H1 (cell line): Measurements from ENCODE around the gene BUB1B. TPM values are rescaled to one million over a fixed set of nuclear protein-coding genes. Genes with fewer than 3 reads are reported as not detected.

Experiments used
- CTCF ChIA-PET: fragments of 300-600 bp; sonication (Branson Sonifier 250); formaldehyde crosslinking; loops from one replicate; lab custom pipeline; 2021; ENCODE audit not compliant: partially characterized antibody; lab: Charles Lee
- POLR2A ChIA-PET: fragments of 300-600 bp; sonication (Branson Sonifier 250); formaldehyde crosslinking; loops from one replicate; lab custom pipeline; 2021; ENCODE audit warnings: inconsistent platforms; ENCODE audit not compliant: partially characterized antibody; lab: Charles Lee
- DNase-seq, 2 experiments: peaks; one replicate each; pipeline versions ENCODE4 v3.0.0 to v3.0.0-alpha.2; 2010 to 2022; ENCODE audit warnings: low spot score in 2 of 2, low read depth in 1 of 2, mixed read lengths in 1 of 2
- FAIRE-seq: peaks from 2 replicates; lab custom pipeline; 2011; peaks lifted over from hg19 to GRCh38; lab: Jason Lieb, UNC
- H2AFZ ChIP-seq: 2 replicates; pipeline ENCODE4 v1.8.1; 2012; ENCODE audit warnings: low read length, inconsistent platforms
- H2AK5ac ChIP-seq: 2 replicates; pipeline ENCODE4 v1.6.1; 2013; ENCODE audit warnings: low read depth, low read length
- H2BK120ac ChIP-seq: replicated peaks from 2 replicates; pipeline ENCODE3; 2013; ENCODE audit warnings: low read depth, low read length, inconsistent platforms
- H2BK12ac ChIP-seq: 2 replicates; pipeline ENCODE4 v1.6.1; 2013; ENCODE audit warnings: low read depth, low read length
- H2BK15ac ChIP-seq: 2 replicates; pipeline ENCODE4 v1.6.1; 2013; ENCODE audit warnings: low read length
- H2BK20ac ChIP-seq: 2 replicates; pipeline ENCODE4 v1.6.1; 2013; ENCODE audit warnings: low read length
- H2BK5ac ChIP-seq: 2 replicates; pipeline ENCODE4 v1.6.1; 2013; ENCODE audit warnings: low read depth, low read length
- H3K14ac ChIP-seq: 2 replicates; pipeline ENCODE4 v1.6.1; 2013; ENCODE audit warnings: inconsistent platforms; ENCODE audit not compliant: insufficient read length
- H3K18ac ChIP-seq: 2 replicates; pipeline ENCODE4 v1.6.1; 2013; ENCODE audit warnings: low read length; ENCODE audit errors: extremely low read depth
- H3K23ac ChIP-seq: 2 replicates; pipeline ENCODE4 v1.6.1; 2013; ENCODE audit warnings: inconsistent platforms; ENCODE audit not compliant: insufficient read length
- H3K23me2 ChIP-seq: 2 replicates; pipeline ENCODE4 v1.6.1; 2013; ENCODE audit warnings: low read depth, low read length
- H3K27ac ChIP-seq: 2 replicates; pipeline ENCODE4 v1.6.1; 2011; ENCODE audit warnings: low read depth, low read length, inconsistent platforms
- H3K27me3 ChIP-seq, 4 experiments: replicated peaks in 1 of 4; 1 replicate in 1 of 4; 2 replicates in 3 of 4; pipeline versions ENCODE4 v1.6.1 to v1.8.1; 2011 to 2013; ENCODE audit warnings: low read length in 3 of 4, mild to moderate bottlenecking in 3 of 4, inconsistent platforms in 2 of 4, mixed read lengths in 2 of 4, moderate library complexity in 1 of 4; ENCODE audit not compliant: control insufficient read depth in 3 of 4, insufficient read depth in 3 of 4; ENCODE audit errors: extremely low read depth in 1 of 4
- H3K36me3 ChIP-seq, 4 experiments: 2 replicates each; pipeline versions ENCODE4 v1.6.1 to v1.8.1; 2011 to 2013; ENCODE audit warnings: mild to moderate bottlenecking in 4 of 4, low read length in 3 of 4, moderate library complexity in 2 of 4, control low read depth in 1 of 4, inconsistent platforms in 1 of 4; ENCODE audit not compliant: insufficient read depth in 4 of 4, control insufficient read depth in 2 of 4
- H3K4ac ChIP-seq: replicated peaks from 2 replicates; pipeline ENCODE3; 2013; ENCODE audit warnings: low read length, low read depth, mixed read lengths, inconsistent platforms; ENCODE audit not compliant: insufficient read length
- H3K4me1 ChIP-seq, 4 experiments: replicated peaks in 1 of 4; 1 replicate in 1 of 4; 2 replicates in 3 of 4; pipeline versions ENCODE4 v1.6.1 to v1.8.1; 2011 to 2013; ENCODE audit warnings: low read length in 3 of 4, inconsistent platforms in 2 of 4, mixed read lengths in 1 of 4; ENCODE audit not compliant: insufficient read depth in 4 of 4, control insufficient read depth in 3 of 4
- H3K4me2 ChIP-seq, 2 experiments: 2 replicates each; pipeline versions ENCODE4 v1.6.1 to v1.8.1; 2011 to 2013; ENCODE audit warnings: low read depth in 2 of 2, low read length in 2 of 2, control low read depth in 1 of 2, inconsistent platforms in 1 of 2, mild to moderate bottlenecking in 1 of 2; ENCODE audit not compliant: insufficient read depth in 1 of 2
- H3K4me3 ChIP-seq, 4 experiments: fragments of 200-600, 300-600 bp in 1 of 4; sonication (generic), shearing (Covaris generic), sonication (Bioruptor Twin) in 1 of 4; 2 replicates each; pipeline versions ENCODE4 v1.5.1 to v1.8.1; 2011 to 2016; ENCODE audit warnings: low read length in 4 of 4, low read depth in 3 of 4, control low read depth in 2 of 4, inconsistent platforms in 2 of 4, mild to moderate bottlenecking in 2 of 4, mixed read lengths in 1 of 4, moderate library complexity in 1 of 4; ENCODE audit not compliant: insufficient read depth in 2 of 4; ENCODE audit errors: extremely low read depth in 1 of 4
- H3K56ac ChIP-seq: replicated peaks from 2 replicates; pipeline ENCODE3; 2013; ENCODE audit warnings: low read depth, mild to moderate bottlenecking, mixed read lengths, low read length, inconsistent platforms; ENCODE audit not compliant: insufficient read length
- H3K79me1 ChIP-seq: 2 replicates; pipeline ENCODE4 v1.6.1; 2013; ENCODE audit warnings: low read depth, low read length, control low read depth
- H3K79me2 ChIP-seq, 2 experiments: 2 replicates each; pipeline versions ENCODE4 v1.6.1 to v1.8.1; 2012 to 2013; ENCODE audit warnings: low read length in 2 of 2, mild to moderate bottlenecking in 2 of 2, inconsistent platforms in 1 of 2; ENCODE audit not compliant: insufficient read depth in 2 of 2, control insufficient read depth in 1 of 2
- H3K9ac ChIP-seq, 4 experiments: replicated peaks in 1 of 4; 1 replicate in 1 of 4; 2 replicates in 3 of 4; pipeline versions ENCODE4 v1.6.1 to v1.8.1; 2011 to 2013; ENCODE audit warnings: low read depth in 3 of 4, low read length in 3 of 4, control low read depth in 2 of 4, mild to moderate bottlenecking in 2 of 4, moderate library complexity in 2 of 4, inconsistent platforms in 1 of 4; ENCODE audit errors: extremely low read depth in 1 of 4
- H3K9me3 ChIP-seq, 2 experiments: 2 replicates each; pipeline versions ENCODE4 v1.6.1 to v1.8.1; 2012 to 2013; ENCODE audit warnings: mild to moderate bottlenecking in 2 of 2, moderate library complexity in 2 of 2, control low read depth in 1 of 2, inconsistent platforms in 1 of 2, low read depth in 1 of 2, low read length in 1 of 2, mixed read lengths in 1 of 2; ENCODE audit not compliant: insufficient read depth in 2 of 2
- H4K20me1 ChIP-seq, 2 experiments: replicated peaks in 1 of 2; 2 replicates each; pipeline versions ENCODE3 to v1.8.1; 2011 to 2013; ENCODE audit warnings: inconsistent platforms in 2 of 2, low read length in 2 of 2, mild to moderate bottlenecking in 1 of 2; ENCODE audit not compliant: insufficient read depth in 2 of 2, control insufficient read depth in 1 of 2
- H4K5ac ChIP-seq: 2 replicates; pipeline ENCODE4 v1.6.1; 2013; ENCODE audit warnings: low read length, low read depth, mixed read lengths, inconsistent platforms; ENCODE audit not compliant: insufficient read length
- H4K8ac ChIP-seq: 2 replicates; pipeline ENCODE4 v1.8.0; 2013; ENCODE audit warnings: mild to moderate bottlenecking, moderate library complexity, low read length, inconsistent platforms; ENCODE audit not compliant: insufficient read depth; ENCODE audit errors: extremely low read depth
- H4K91ac ChIP-seq: replicated peaks from 2 replicates; pipeline ENCODE3; 2013; ENCODE audit warnings: low read length, mixed read lengths, inconsistent platforms; ENCODE audit not compliant: insufficient read length
- FOSL1 ChIP-seq: IDR thresholded peaks from 2 replicates; pipeline ENCODE4 v1.6.1; 2011; ENCODE audit warnings: mild to moderate bottlenecking, low read depth, low read length, moderate library complexity; ENCODE audit not compliant: insufficient read depth
- HDAC6 ChIP-seq: IDR thresholded peaks from one replicate; pipeline ENCODE4 v1.7.1; 2012; ENCODE audit warnings: low read depth, mild to moderate bottlenecking, inconsistent platforms, low read length, moderate library complexity
- PHF8 ChIP-seq: fragments of 200-600 bp; sonication (generic); conservative IDR thresholded peaks from 2 replicates; pipeline ENCODE4 v1.7.1; 2012; ENCODE audit warnings: low read depth, mild to moderate bottlenecking, inconsistent platforms, low read length, moderate library complexity
- POLR2A ChIP-seq, 2 experiments: IDR thresholded peaks; 1 replicate in 1 of 2; 2 replicates in 1 of 2; pipeline ENCODE4 v1.6.1; 2011; ENCODE audit warnings: low read depth in 2 of 2, low read length in 2 of 2, mild to moderate bottlenecking in 2 of 2; ENCODE audit errors: control extremely low read depth in 1 of 2
- TAF7 ChIP-seq: optimal IDR thresholded peaks from 2 replicates; pipeline ENCODE3; 2011; ENCODE audit warnings: low read depth, mild to moderate bottlenecking, inconsistent platforms, low read length, moderate library complexity, borderline replicate concordance
- TBP ChIP-seq: IDR thresholded peaks from 2 replicates; pipeline ENCODE4 v1.6.1; 2011; ENCODE audit warnings: low read depth, low read length, improper control_type of control experiment
- WGBS, 2 experiments: shearing (Covaris generic) in 1 of 2; methylation state at CpG; one replicate each; pipeline versions ENCODE4 v1.1.6 to v1.1.7; 2013 to 2015; ENCODE audit warnings: low lambda C conversion rate in 2 of 2, mixed read lengths in 2 of 2, inconsistent platforms in 1 of 2, low coverage in 1 of 2, missing lambda C conversion rate in 1 of 2; ENCODE audit not compliant: insufficient replicate concordance in 2 of 2, insufficient coverage in 1 of 2, insufficient read length in 1 of 2; ENCODE audit errors: extremely low coverage in 1 of 2, missing lambda C conversion rate in 1 of 2; 5-methylcytosine and 5-hydroxymethylcytosine counted together
- polyA plus RNA-seq, 7 experiments: library from polyadenylated mRNA; depleted of rRNA in 3 of 7; stranded (reverse) in 5 of 7; unstranded in 2 of 7; fragments of >200 nt in 5 of 7; fragments of 200-250 nt in 2 of 7; gene quantifications; 1 replicate in 5 of 7; 2 replicates in 1 of 7; 4 replicates in 1 of 7; pipeline versions ENCODE4 v1.2.1 to v1.2.3, GENCODE V29; 2011 to 2013; ENCODE audit warnings: missing spikeins in 2 of 7, mixed read lengths in 2 of 7
- total RNA-seq: library from RNA; stranded (reverse); fragmentation: NEBNext Ultra II Directional; extraction: Animal tissue kit (Norgen Biotek cat#: 25700); gene quantifications from 2 replicates; pipeline ENCODE4 v1.2.1, GENCODE V29; 2021

BUB1B gene
- total and polyA plus RNA-seq, 2 of the 8 experiments (the other 6 are each of a cell fraction or from before 2014, with no cell fraction given), result 48.9 to 144 TPM

- Histone ChIP-seq H3K56ac (no peak overlapping the region), H3K27ac (no peak overlapping the region), H2BK20ac (no peak overlapping the region), H2BK15ac (no peak overlapping the region), H2BK12ac (no peak overlapping the region), H3K9ac (no peak overlapping the region; a peak in 1 of 7 replicates), H3K36me3 (no peaks in the 10 kb centered on the region), H3K27me3 (peaks cover 7 to 25% (median 18%) of the 10 kb centered on the region in 4 experiments; a peak in 6 of 7 replicates), H3K4me3 (no peak overlapping the region), H3K14ac (no peak overlapping the region), H4K20me1 (no peaks in the 10 kb centered on the region), H2BK120ac (no peak overlapping the region), H3K4me2 (no peak overlapping the region), H3K4ac (no peak overlapping the region), H3K79me2 (no peaks in the 10 kb centered on the region), H4K8ac (no peak overlapping the region; the same call in 1 of the 2 replicates)
- POLR2A ChIA-PET, result interaction anchor here (0.8 to 6.7 kb wide), 5 partner anchors 8 to 90 kb away, joined by 3 to 47 read pairs (median 3); partner anchors contain the start of gene PAK6
- no peak for DNase-seq
- no peak for FAIRE-seq
- WGBS, 2 experiments, result 84% methylated on average over 17 of the region's 17 CpGs; no CpG with 5 or more reads in 1 of the 2 experiments
- TF ChIP-seq POLR2A (IDR thresholded peaks at IDR 0.05; ENCODE audit: control extremely low read depth in 1 of 2, low read depth in 2 of 2, low read length in 2 of 2), result no peak
- no peak for TF ChIP-seq TAF7
- TF ChIP-seq HDAC6, result no peak
- TF ChIP-seq PHF8, result no peak
- no peak for TF ChIP-seq TBP
- no peak for TF ChIP-seq FOSL1
- TF ChIP-seq, all 59 proteins: peak for 0
- H3K9me3 ChIP-seq, result no peaks in the 10 kb centered on the region
- H3K79me1 ChIP-seq, result no peaks in the 10 kb centered on the region
- peaks cover 7% of the 10 kb centered on the region; the same call in 1 of the 2 replicates for H3K23me2 ChIP-seq
- no peak overlapping the region for H2AK5ac ChIP-seq
- no peak overlapping the region for H4K5ac ChIP-seq
- no peak overlapping the region for H2BK5ac ChIP-seq
- H3K18ac ChIP-seq, result no peak overlapping the region
- no peak overlapping the region for H4K91ac ChIP-seq
- H2AFZ ChIP-seq, result no peak overlapping the region
- CTCF ChIA-PET, result interaction anchor here (0.7 to 46.3 kb wide), 8 partner anchors 8 to 142 kb away, joined by 3 to 1340 read pairs (median 6); partner anchors contain the start of gene PAK6
- peaks cover 0 to 16% (median 14%) of the 10 kb centered on the region in 4 experiments; a peak in 6 of 7 replicates for H3K4me1 ChIP-seq
- no peak overlapping the region for H3K23ac ChIP-seq
These were observed 87.3 kb downstream of the BUB1B start for GRCh38 chr15:40248006-40248783.
